Activated naive CD4-positive, alpha-beta T cell treated with anti-CD3 and anti-CD28 coated beads, Interleukin-2, amount 50 U/mL, for 72 hours (primary cell): ENCODE measurements around the gene GALNT17. TPM values are rescaled to one million over a fixed set of nuclear protein-coding genes. Genes with fewer than 3 reads are reported as not detected.
A peak's percentile ranks its signal among the peaks of the same experiment; 100 is the strongest.
"Not testable (repeated sequence)": the region's sequence is repeated elsewhere in the genome, so short reads cannot be mapped to it uniquely, and the experiment has no call there.

Experiments
- ATAC-seq, 2 donors: fragments of 150-1000 bp; cut with Tn5 transposase; 2 replicates each; pipeline ENCODE4 v1.10.0; 2021; ENCODE audit warnings: mild to moderate bottlenecking in 2 of 2, moderate library complexity in 2 of 2
- DNase-seq, 2 donors: peaks; one replicate each; pipeline ENCODE4 v3.0.0; 2021 to 2022; ENCODE audit warnings: low spot score in 2 of 2
- H3K27ac Mint-ChIP-seq, 2 donors: one replicate each; pipeline ENCODE4 v1.8.0; 2022; ENCODE audit warnings: mild to moderate bottlenecking in 2 of 2, mixed read lengths in 2 of 2
- H3K36me3 Mint-ChIP-seq, 2 donors: one replicate each; pipeline ENCODE4 v1.8.0; 2022; ENCODE audit warnings: mixed read lengths in 2 of 2
- H3K9me3 Mint-ChIP-seq, 2 donors: one replicate each; pipeline ENCODE4 v1.8.0; 2022; ENCODE audit warnings: mixed read lengths in 2 of 2
- total RNA-seq, 2 donors: library from RNA; stranded (reverse); gene quantifications; one replicate each; pipeline ENCODE4 v1.2.3, GENCODE V29; 2022

GALNT17 gene
- total RNA-seq, 2 donors from 2014 or later = not detected

DNA sequence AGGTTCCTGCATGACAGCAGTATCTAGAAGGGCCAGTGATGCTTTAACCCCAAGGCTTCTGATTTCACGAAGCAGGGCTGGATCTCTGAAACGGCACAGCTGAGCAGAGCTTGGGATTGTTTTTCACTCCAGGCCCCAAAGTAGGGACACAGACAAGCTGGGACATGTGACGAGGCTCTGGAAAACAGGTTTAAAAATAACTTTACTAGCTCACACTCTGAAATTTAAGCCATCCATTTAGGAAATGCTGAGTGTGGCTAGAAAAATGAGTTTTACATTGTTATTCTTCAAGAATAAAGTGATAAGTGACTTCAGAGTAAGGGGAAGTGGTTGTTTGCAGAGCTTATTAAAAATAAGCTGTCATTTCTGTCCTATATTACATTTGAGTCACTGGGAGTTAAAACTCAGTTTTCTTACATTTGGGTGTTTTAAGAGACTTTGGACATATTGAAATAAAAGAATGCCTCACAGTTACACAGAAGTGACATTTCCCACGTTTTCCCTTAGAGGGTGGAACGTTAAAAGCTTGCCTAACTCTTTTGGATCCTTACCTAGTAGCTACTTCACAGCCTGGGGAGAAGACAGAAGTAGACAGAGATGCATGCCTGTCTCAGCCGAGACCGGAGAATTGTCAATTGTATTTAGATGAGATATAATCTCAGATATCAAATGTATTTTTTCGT is 107.8 kb downstream of the GALNT17 start:
- no peak for ATAC-seq
- Mint-ChIP-seq H3K9me3 (peaks cover 17 to 22% of the 10 kb centered on the region in 2 donors), H3K36me3 (peaks cover 5 to 10% of the 10 kb centered on the region in 2 donors), H3K27ac (no peak overlapping the region)
- no peak for DNase-seq

DNA sequence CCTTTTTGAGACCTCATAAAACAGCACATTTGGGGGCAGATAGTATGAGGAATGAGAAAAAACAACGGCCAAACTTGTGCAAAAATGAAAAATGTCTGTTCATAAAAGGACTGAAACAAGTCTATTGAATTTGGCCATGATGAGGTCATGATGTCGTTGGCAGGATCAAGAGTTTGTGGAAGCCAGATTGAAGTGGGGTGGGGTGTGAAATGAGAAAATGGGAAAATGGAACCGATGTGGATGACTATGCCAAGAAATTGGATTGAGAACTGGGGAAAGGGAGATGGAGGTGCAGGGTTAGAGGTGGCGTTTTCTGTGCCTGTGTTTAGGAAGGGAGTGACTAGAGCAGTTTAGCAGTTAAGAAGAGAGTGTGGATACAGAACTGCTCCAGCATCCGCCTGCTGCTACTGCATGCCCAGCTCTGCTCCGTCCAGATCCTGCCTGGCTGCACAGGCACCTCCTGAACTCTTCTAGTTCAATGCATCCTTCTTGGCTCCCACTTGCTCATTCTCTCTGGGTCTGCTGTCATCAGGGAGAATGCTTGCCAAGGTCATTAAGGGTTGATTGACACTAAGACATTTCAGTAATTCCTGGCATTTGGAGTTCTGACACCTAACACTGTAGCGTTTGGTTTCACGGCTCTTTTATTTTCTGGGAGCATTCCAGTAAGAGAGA is 111.9 kb downstream of the GALNT17 start:
- DNase-seq = no peak
- no peak for ATAC-seq
- peaks cover 24 to 28% of the 10 kb centered on the region in 2 donors for H3K9me3 Mint-ChIP-seq
- H3K36me3 Mint-ChIP-seq = peaks cover 5 to 15% of the 10 kb centered on the region in 2 donors
- H3K27ac Mint-ChIP-seq = no peak overlapping the region

DNA sequence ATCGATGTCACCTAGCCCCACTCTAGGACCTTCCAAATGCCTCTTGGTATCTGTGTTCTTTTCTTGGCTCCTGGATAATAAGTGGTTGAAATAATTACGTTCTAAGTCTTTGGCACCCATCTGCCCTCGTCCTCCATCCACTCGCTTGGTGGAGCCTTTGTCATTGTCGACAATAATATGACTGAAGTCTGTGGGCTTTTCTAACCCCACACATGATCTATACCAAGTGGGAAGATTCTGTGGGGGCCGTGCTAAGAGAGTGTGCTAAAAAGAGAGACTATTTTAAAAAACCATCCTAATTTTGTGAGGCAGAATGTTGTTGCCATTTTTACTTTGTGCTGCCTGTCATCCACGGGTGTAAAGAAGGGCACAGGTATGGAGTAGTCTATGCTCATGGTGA is 113.1 kb downstream of the GALNT17 start:
- peak overlapping the region in 1 of 2 donors; percentile 67 for H3K27ac Mint-ChIP-seq
- H3K9me3 Mint-ChIP-seq = peaks cover 24 to 28% of the 10 kb centered on the region in 2 donors

DNA sequence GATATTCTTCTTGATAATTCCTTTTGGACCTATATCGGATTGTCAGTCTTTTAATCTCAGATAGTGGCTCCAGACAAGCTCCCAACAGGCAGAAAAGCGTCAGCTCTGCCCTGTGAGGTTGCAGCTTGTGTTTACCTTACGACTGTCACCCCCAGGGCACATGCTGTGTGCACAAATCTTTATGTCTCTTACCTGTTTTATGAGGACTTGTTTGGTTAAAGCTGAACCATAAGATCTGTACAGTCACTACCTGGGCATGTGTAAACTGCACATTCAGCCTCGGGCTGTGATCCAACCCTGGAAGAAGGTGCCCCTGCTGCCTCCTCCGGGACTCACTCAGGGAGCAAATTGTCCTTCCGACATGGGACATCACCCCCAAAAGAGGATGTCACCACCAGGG is 119.8 kb downstream of the GALNT17 start:
- DNase-seq (no peak), ATAC-seq (no peak)
- H3K9me3 Mint-ChIP-seq = peaks cover 19 to 29% of the 10 kb centered on the region in 2 donors
- H3K36me3 Mint-ChIP-seq = peaks cover 0 to 21% of the 10 kb centered on the region in 2 donors
- no peak overlapping the region for H3K27ac Mint-ChIP-seq

More for the DNA sequence above, 113.1 kb downstream of the GALNT17 start:
- DNase-seq = no peak
- peaks cover 5 to 15% of the 10 kb centered on the region in 2 donors for H3K36me3 Mint-ChIP-seq
- no peak for ATAC-seq

DNA sequence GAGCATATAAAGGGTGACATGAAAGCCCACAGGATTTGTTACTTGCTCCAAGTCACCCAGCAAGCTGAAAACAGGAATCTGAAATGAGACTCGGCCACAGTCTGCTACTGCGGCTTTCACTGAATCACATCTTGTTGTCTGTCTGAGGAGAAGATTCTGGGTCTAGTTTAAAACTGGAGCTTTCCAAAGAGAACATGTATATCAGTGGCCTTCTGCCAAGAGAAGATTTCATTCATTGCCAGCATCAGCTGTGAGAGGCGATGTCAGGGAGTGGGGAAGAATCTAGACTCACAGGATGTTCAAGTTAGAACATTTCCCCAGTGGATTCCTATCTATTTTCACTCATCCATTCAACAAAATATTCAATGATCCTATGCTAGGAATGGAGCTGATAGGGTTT is 122.8 kb downstream of the GALNT17 start:
- DNase-seq = no peak
- no peak for ATAC-seq
- H3K27ac Mint-ChIP-seq = no peak overlapping the region
- H3K9me3 Mint-ChIP-seq = peaks cover 25 to 35% of the 10 kb centered on the region in 2 donors
- H3K36me3 Mint-ChIP-seq = peaks cover 0 to 16% of the 10 kb centered on the region in 2 donors

DNA sequence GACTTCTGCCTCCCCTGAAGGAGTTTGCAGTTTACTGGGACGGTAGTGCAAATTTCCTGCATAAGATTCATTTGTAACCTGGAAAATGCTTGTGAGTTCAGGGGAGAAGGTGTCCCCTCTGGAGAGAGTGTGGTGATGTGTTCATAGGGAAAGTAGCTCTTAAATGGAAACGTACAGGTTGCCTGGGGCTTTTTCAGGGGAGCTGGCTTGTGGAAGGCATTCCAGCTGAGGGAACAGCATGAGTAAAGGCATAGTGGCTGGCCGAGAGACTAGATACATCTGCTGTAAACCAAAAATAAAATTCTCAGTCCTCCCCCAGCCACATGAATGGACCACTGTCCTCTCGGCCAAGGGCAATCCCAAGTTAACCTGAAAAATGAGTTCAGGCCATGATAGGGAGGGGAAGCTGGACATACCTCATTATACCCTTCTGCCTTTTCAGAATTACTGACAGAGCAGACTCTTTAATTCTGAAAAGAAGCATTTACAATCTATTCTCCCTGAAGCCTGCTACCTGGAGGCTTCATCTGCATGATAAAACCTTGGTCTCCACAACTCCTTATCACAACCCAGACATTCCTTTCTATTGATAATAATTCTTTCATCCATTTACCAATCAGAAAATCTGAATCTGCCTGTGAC is 123.7 kb downstream of the GALNT17 start:
- H3K27ac Mint-ChIP-seq = no peak overlapping the region
- peaks cover 0 to 16% of the 10 kb centered on the region in 2 donors for H3K36me3 Mint-ChIP-seq
- ATAC-seq = no peak
- peaks cover 25 to 35% of the 10 kb centered on the region in 2 donors for H3K9me3 Mint-ChIP-seq
- DNase-seq = no peak

DNA sequence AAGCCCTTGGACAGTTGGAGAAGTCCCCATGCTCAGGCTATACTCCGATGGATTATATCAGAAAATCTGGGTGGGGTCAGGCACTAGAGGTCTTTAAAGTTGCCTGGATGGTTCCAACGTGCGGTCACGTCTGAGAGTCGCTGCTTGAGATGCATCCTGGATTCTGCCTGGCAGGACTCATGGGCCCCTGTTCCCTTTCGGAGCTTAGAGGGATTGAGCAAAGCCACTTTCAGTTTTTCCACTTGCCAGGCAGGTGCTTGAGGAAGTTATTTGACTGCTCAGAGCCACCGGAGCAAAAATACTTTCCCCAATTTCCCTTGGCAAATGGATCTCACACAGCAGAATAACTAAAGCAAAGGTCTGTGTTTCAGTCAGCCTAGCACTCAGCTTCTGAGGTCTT is 129.1 kb downstream of the GALNT17 start:
- Mint-ChIP-seq H3K9me3 (peaks cover 32 to 33% of the 10 kb centered on the region in 2 donors), H3K36me3 (peaks cover under 1 to 9% of the 10 kb centered on the region in 2 donors), H3K27ac (no peak overlapping the region)
- DNase-seq (no peak), ATAC-seq (no peak)

DNA sequence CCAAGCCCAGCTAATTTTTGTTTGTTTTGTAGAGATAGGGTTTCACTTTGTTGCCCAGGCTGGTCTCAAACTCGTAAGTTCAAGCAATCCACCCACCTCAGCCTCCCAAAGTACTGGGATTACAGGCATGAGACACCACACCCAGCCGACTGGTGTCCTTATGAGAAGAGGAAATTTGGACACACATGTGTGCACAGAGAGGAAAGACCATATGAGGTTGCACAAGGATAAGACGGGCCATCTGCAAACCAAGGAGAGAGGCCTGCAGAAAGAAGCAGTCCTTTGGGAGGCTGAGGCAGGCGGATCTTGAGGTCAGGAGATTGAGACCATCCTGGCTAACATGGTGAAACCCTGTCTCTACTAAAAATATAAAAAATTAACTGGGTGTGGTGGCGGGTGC is 130.9 kb downstream of the GALNT17 start:
- not testable (repeated sequence) for H3K27ac Mint-ChIP-seq

DNA sequence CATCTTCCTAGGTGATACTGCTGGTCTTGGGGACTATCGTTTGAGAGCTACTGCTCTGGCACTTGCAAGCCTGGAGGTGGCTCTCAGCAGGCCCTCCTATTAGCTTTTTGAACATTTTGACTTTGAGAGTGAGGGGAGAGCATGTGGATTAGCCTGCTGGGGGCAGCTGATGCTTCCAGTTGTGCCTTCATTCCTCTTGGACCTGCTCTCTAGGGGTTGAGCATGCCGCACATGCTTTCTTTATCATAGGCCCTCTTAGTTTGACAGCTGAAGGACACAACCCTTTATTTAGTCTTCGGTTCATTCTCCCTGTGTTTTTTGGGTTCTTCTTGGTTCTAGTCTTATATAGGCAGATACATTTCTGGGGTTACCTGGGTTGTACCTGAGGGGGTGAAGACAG is 132.1 kb downstream of the GALNT17 start:
- Mint-ChIP-seq H3K9me3 (peaks cover 31 to 37% of the 10 kb centered on the region in 2 donors), H3K27ac (no peak overlapping the region), H3K36me3 (peaks cover 7 to 13% of the 10 kb centered on the region in 2 donors)
- DNase-seq = no peak
- ATAC-seq = no peak

More for the DNA sequence above, 130.9 kb downstream of the GALNT17 start:
- not testable (repeated sequence) for ATAC-seq, DNase-seq
- peaks cover 7 to 13% of the 10 kb centered on the region in 2 donors for H3K36me3 Mint-ChIP-seq
- peaks cover 38 to 40% of the 10 kb centered on the region in 2 donors for H3K9me3 Mint-ChIP-seq

DNA sequence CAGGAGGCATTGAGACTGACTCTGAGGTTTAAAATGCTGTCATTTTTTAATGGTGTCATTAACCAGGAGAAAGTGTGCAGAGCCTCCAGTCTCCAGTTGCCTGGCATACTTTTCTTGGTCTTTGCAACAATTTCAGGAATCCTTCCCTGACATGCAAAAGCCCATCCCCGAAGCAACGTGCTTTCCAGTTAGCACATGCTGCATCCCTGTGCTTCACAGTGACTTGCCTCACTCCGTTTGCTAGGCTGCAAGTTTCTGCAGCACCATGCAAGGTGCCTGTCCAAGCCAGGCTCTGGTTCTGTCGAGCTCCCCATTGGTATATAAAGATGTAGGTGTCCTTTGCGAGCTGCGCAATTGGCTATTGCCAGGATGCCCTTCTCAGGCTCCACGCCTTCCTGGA is 135.0 kb downstream of the GALNT17 start:
- ATAC-seq (no peak), DNase-seq (no peak)
- Mint-ChIP-seq H3K36me3 (peaks cover 7 to 17% of the 10 kb centered on the region in 2 donors), H3K27ac (no peak overlapping the region), H3K9me3 (peaks cover 22 to 40% of the 10 kb centered on the region in 2 donors)

DNA sequence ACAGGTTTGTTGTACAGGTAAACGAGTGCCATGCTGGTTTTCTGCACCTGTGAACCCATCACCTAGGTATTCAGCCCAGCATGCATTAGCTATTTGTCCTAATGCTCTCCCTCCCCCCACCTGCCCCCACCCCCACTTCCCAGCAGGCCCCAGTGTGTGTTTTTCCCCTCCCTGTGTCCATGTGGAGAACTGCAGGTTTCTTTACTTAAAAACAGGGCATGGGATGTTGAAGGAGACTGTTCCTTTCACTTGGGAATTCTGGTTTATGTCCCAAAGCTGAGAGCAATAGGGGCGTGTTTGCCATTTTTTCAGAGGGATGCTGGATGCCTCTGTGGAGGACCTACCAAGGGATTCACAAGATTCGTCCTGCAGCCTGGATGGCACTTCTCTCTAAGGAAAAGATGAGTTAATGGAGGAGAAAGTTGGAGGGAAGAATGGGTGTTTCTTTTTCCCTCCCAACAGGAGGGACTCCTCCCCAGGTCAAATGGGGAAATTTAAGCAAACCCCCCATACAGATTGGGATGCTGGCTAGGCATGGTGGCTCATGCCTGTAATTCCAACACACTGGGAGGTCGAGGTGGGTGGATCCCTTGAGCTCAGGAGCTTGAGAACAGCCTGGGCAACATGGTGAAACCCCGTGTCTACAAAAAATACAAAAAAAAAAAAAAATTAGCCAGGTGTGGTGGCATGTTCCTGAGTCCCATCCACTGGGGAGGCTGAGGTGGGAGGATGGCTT is 136.0 kb downstream of the GALNT17 start:
- H3K27ac Mint-ChIP-seq = no peak overlapping the region
- DNase-seq (no peak), ATAC-seq (no peak)
- H3K9me3 Mint-ChIP-seq = peaks cover 27 to 47% of the 10 kb centered on the region in 2 donors
- H3K36me3 Mint-ChIP-seq = peaks cover 7 to 24% of the 10 kb centered on the region in 2 donors

DNA sequence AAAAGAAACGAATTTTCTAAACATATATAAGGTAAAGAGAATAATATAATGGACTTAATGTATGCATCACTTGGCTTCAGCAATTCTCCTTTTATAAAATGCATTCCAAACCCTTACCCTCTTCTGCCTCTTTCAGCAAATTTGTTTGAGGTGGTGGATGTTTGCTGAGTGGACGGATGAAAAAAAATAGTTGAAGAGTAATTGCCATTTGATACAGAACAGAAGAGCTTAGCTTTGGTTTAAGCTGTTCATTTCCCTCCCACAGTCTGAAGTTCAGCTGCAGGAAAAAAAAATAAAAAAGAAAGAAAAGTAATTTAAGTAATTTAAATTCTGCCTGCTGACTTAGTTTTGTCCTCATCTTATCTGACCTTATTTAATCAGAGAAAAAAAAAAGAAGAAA is 138.6 kb downstream of the GALNT17 start:
- Mint-ChIP-seq H3K9me3 (peaks cover 19 to 39% of the 10 kb centered on the region in 2 donors), H3K36me3 (peaks cover 12 to 23% of the 10 kb centered on the region in 2 donors), H3K27ac (no peak overlapping the region)
- ATAC-seq (no peak), DNase-seq (no peak)

DNA sequence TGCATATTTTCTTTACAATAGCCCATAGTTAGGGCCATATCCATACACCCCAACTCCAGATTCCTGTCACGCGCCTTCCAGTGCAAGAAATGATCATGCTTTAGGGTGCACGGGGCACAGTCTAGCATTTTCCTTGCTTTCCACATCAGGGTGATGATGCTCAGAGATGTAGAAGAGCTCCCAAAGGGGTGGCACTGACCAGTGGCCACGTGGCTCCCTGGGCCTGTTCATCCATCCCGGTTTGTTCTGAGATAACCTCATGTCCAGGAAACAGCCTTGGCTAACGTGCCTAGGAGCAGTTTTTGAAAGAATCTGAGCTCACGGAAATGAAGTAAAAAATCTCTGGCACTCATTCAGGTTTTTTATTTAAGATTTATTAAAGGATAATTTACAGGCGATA is 139.3 kb downstream of the GALNT17 start:
- peaks cover 10 to 21% of the 10 kb centered on the region in 2 donors for H3K36me3 Mint-ChIP-seq
- no peak overlapping the region for H3K27ac Mint-ChIP-seq
- ATAC-seq (no peak), DNase-seq (no peak)
- peaks cover 15 to 35% of the 10 kb centered on the region in 2 donors for H3K9me3 Mint-ChIP-seq

DNA sequence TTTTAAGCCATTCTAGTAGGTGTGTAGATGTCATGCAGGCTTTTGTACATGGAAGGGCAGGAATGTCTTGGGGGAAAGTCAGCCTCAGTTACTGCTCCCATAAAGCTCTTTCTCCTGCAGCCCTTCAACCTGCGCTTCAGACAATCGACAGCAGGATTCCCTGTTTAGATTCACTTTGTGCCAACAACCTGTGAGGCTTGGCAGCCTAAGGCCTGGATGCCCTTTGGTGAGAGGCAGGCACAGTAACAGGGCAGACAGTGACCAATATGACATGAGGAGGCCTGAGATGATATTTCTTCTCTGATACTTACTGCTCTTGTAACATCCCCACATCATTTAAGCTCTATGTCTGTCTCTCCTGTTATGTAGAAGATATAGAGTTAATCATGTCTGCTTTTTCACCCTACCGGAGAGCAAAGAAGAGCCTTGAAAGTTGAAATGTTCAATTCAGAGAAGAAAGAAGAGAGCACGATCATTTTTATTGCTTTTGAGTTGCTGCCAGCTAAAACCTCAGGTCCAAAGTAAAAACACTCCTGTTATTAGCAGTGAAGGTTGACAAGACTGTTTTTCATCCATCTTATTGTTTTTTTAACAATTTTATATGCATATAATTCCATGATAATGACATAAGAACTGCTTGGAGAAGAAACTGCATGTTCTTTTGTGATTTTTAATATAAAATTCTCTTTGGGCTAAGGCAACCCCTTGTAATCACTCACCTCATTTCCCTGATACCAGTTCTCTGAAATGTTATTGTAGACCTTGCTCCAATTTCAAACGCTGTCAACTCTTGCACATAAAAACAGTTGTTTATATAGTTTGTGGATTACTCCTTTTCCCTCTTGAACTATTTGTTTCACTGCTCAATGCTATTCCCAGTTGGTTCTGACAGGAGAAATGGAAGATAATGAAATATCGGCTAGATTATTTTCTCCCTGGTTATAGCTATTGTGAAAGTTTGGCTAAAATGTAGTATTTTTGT is 140.9 kb downstream of the GALNT17 start:
- Mint-ChIP-seq H3K9me3 (peaks cover 10 to 33% of the 10 kb centered on the region in 2 donors), H3K36me3 (peaks cover 5 to 16% of the 10 kb centered on the region in 2 donors), H3K27ac (no peak overlapping the region)
- ATAC-seq (no peak), DNase-seq (no peak)

DNA sequence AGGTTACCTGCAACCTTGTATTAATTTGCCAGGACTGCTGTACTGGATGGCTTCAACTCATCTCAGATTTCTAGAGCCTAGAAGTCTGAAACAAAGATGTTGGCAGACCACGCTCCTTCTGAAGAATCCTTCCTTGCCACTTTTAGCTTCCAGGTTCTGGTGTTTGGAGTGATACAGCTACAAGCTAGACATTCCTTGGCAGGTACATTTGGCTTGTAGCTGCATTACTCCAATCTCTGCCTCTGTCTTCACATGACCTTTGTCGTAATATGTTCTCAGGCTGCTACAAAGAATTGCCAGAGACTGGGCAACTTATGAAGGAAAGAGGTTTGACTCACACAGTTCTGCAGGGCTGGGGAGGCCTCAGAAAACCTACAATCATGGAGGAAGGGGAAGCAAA is 146.3 kb downstream of the GALNT17 start:
- Mint-ChIP-seq H3K9me3 (peaks cover 25 to 30% of the 10 kb centered on the region in 2 donors), H3K36me3 (peaks cover 9 to 20% of the 10 kb centered on the region in 2 donors), H3K27ac (no peak overlapping the region)
- no peak for ATAC-seq
- no peak for DNase-seq
